ENCODE results near the gene MPV17L2. TPM values are rescaled to one million over a fixed set of nuclear protein-coding genes. Genes with fewer than 3 reads are reported as not detected.

MPV17L2 gene
- total and polyA plus RNA-seq, 10 of the 15 experiments (the other 5 are each of a cell fraction or from before 2014, with no cell fraction given) = 5.1 to 57.2 (median 22.9) TPM

DNA sequence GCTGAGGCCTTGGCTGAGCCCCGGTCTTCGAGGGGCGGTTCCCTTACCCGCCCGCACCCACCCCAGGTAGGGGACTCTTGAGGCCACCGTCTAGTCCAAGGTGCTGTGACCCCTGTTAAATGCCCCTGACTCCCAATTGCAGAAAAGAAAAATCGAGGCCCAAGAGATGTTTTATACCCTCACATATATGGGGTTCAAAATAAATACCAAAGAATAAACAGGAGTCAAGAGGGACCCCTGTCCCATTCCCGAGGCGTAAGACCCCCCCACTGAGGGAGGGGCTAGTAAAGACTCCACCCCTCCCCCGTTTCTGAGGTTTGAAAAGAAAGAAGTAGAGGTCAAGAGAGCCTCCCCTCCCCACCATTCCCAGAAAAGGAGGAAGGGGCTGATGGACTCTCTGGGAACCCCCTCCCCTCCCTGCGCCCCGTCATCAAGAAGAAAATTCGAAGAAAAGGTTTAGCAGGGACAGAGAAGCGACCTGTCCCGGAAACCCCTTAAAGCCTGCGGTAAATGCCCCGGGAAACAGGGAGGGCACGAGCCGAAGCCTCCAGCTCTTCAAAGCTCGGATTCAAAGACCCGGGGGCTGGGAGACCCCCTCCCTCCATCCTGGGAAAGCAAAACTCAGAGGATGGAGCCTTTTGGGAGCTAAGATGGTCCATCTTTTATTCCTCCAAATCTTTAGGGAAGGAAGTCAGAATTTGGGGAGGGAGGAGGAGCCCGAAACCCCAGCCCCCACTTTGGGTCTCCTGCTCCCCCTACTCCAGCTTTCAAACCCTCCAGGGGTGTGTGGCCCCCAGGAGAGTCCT, 11.6 kb downstream of the MPV17L2 start (continued):
- no peak for TF ChIP-seq CBX5 (IDR thresholded peaks at IDR 0.05; ENCODE audit: low read depth)
- no peak for TF ChIP-seq ZSCAN29 (IDR thresholded peaks at IDR 0.05)
- TF ChIP-seq SRF (IDR thresholded peaks at IDR 0.05; ENCODE audit: low read depth in 2 of 2, low read length in 2 of 2) = no peak
- no peak for TF ChIP-seq MTA3 (IDR thresholded peaks at IDR 0.05; ENCODE audit: borderline replicate concordance, low read length)
- TF ChIP-seq, protein P1, sequence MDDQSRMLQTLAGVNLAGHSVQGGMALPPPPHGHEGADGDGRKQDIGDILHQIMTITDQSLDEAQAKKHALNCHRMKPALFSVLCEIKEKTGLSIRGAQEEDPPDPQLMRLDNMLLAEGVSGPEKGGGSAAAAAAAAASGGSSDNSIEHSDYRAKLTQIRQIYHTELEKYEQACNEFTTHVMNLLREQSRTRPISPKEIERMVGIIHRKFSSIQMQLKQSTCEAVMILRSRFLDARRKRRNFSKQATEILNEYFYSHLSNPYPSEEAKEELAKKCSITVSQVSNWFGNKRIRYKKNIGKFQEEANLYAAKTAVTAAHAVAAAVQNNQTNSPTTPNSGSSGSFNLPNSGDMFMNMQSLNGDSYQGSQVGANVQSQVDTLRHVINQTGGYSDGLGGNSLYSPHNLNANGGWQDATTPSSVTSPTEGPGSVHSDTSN (IDR thresholded peaks at IDR 0.05; ENCODE audit: insufficient replicate concordance, low read depth, low read length) = no peak
- no peak for TF ChIP-seq SMAD5 (IDR thresholded peaks at IDR 0.05; ENCODE audit: low read depth)
- no peak for TF ChIP-seq CREB1 (IDR thresholded peaks at IDR 0.05; ENCODE audit: low read depth)
- TF ChIP-seq KAT2A (conservative IDR thresholded peaks at IDR 0.05; ENCODE audit: control insufficient read depth, low read depth, low read length) = no peak
- no peak for TF ChIP-seq EGR1 (IDR thresholded peaks at IDR 0.05; ENCODE audit: borderline replicate concordance in 1 of 2, low read depth in 2 of 2, low read length in 2 of 2)
- peak; percentile 92 for TF ChIP-seq FOXK2 (IDR thresholded peaks at IDR 0.05)
- TF ChIP-seq, protein P2, sequence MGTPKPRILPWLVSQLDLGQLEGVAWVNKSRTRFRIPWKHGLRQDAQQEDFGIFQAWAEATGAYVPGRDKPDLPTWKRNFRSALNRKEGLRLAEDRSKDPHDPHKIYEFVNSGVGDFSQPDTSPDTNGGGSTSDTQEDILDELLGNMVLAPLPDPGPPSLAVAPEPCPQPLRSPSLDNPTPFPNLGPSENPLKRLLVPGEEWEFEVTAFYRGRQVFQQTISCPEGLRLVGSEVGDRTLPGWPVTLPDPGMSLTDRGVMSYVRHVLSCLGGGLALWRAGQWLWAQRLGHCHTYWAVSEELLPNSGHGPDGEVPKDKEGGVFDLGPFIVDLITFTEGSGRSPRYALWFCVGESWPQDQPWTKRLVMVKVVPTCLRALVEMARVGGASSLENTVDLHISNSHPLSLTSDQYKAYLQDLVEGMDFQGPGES (IDR thresholded peaks at IDR 0.05) = no peak
- TF ChIP-seq NR2C1 (IDR thresholded peaks at IDR 0.05) = peak; percentile 53; the same call in 1 of the 2 replicates
- TF ChIP-seq, protein P3, sequence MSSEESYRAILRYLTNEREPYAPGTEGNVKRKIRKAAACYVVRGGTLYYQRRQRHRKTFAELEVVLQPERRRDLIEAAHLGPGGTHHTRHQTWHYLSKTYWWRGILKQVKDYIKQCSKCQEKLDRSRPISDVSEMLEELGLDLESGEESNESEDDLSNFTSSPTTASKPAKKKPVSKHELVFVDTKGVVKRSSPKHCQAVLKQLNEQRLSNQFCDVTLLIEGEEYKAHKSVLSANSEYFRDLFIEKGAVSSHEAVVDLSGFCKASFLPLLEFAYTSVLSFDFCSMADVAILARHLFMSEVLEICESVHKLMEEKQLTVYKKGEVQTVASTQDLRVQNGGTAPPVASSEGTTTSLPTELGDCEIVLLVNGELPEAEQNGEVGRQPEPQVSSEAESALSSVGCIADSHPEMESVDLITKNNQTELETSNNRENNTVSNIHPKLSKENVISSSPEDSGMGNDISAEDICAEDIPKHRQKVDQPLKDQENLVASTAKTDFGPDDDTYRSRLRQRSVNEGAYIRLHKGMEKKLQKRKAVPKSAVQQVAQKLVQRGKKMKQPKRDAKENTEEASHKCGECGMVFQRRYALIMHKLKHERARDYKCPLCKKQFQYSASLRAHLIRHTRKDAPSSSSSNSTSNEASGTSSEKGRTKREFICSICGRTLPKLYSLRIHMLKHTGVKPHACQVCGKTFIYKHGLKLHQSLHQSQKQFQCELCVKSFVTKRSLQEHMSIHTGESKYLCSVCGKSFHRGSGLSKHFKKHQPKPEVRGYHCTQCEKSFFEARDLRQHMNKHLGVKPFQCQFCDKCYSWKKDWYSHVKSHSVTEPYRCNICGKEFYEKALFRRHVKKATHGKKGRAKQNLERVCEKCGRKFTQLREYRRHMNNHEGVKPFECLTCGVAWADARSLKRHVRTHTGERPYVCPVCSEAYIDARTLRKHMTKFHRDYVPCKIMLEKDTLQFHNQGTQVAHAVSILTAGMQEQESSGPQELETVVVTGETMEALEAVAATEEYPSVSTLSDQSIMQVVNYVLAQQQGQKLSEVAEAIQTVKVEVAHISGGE (CRISPR knock-in tag; IDR thresholded peaks at IDR 0.05) = no peak
- no peak for TF ChIP-seq RAD21 (IDR thresholded peaks at IDR 0.05; ENCODE audit: insufficient read depth, low read depth, low read length)
- TF ChIP-seq, protein P4, sequence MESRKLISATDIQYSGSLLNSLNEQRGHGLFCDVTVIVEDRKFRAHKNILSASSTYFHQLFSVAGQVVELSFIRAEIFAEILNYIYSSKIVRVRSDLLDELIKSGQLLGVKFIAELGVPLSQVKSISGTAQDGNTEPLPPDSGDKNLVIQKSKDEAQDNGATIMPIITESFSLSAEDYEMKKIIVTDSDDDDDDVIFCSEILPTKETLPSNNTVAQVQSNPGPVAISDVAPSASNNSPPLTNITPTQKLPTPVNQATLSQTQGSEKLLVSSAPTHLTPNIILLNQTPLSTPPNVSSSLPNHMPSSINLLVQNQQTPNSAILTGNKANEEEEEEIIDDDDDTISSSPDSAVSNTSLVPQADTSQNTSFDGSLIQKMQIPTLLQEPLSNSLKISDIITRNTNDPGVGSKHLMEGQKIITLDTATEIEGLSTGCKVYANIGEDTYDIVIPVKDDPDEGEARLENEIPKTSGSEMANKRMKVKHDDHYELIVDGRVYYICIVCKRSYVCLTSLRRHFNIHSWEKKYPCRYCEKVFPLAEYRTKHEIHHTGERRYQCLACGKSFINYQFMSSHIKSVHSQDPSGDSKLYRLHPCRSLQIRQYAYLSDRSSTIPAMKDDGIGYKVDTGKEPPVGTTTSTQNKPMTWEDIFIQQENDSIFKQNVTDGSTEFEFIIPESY (IDR thresholded peaks at IDR 0.05) = no peak
- no peak for TF ChIP-seq BMI1 (IDR thresholded peaks at IDR 0.05; ENCODE audit: borderline replicate concordance)
- no peak for TF ChIP-seq HCFC1 (IDR thresholded peaks at IDR 0.05; ENCODE audit: low read length)
- TF ChIP-seq, protein P5, sequence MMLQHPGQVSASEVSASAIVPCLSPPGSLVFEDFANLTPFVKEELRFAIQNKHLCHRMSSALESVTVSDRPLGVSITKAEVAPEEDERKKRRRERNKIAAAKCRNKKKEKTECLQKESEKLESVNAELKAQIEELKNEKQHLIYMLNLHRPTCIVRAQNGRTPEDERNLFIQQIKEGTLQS (IDR thresholded peaks at IDR 0.05; ENCODE audit: borderline replicate concordance, extremely low read depth, low read depth, low read length) = no peak
- no peak for TF ChIP-seq ZNF217 (IDR thresholded peaks at IDR 0.05)
- no peak for TF ChIP-seq ZNF622 (IDR thresholded peaks at IDR 0.05)
- TF ChIP-seq IKZF1 (conservative IDR thresholded peaks at IDR 0.05) = peak; percentile 60

All from GM12878 (cell line).